ENCODE measurements around the gene C2orf81.

DNA sequence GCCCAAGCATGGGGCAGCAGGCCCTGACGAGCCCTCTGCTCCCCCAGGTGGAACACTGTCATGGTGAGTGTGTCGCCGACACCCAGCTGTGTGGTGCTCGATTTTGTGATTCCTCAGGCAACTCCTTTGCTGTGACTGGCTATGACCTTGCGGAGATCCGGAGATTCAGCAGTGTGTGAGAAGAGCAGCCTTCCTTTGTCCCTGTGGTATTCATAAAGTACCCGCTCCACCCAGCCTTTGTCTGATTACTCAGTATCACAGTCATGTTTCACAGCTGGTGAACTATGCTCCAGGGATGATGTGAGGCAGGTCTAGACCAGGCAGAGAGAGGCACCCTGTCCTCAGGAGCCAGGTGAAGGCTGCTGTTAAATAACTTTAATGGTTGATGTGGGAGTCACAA is 4.1 kb upstream of the C2orf81 start:
- no peak for TF ChIP-seq CTCF (IDR thresholded peaks at IDR 0.05; ENCODE audit: borderline replicate concordance, extremely low read depth, low read length, poor library complexity, severe bottlenecking)
- no peak for TF ChIP-seq EZH2 (IDR thresholded peaks at IDR 0.05; ENCODE audit: borderline replicate concordance, low read depth, low read length, severe bottlenecking)
